ENCODE measurements around the gene SQOR. TPM values are rescaled to one million over a fixed set of nuclear protein-coding genes. Genes with fewer than 3 reads are reported as not detected.

SQOR gene
- total RNA-seq, 4 donors from 2014 or later: 39.3 to 56.0 (median 52.7) TPM

- intact Hi-C loops (cut with DNase I; ENCODE audit: low total_unique reads): no loop called here
- TF ChIP-seq POLR2A (IDR thresholded peaks at IDR 0.05) (no peak), CTCF (IDR thresholded peaks at IDR 0.05) (no peak)
- DNase-seq (ENCODE audit: low spot score in 2 of 2): no peak
- 78 to 86% methylated on average over 8 of the region's 8 CpGs for WGBS, 2 donors
- H3K4me3 ChIP-seq (ENCODE audit: low read depth, poor library complexity, severe bottlenecking): no peak overlapping the region
Observed at GRCh38 chr15:45657764-45658545, 23.1 kb downstream of the SQOR start.

- TF ChIP-seq POLR2A (IDR thresholded peaks at IDR 0.05) (no peak), CTCF (IDR thresholded peaks at IDR 0.05) (no peak)
- peak in 1 of 2 donors; percentile 45 for DNase-seq (ENCODE audit: low spot score in 2 of 2)
- WGBS, 2 donors: 37 to 50% methylated on average over 5 of the region's 5 CpGs
- intact Hi-C loops (cut with DNase I; ENCODE audit: low total_unique reads): no loop called here
- no peak overlapping the region for H3K4me3 ChIP-seq (ENCODE audit: low read depth, poor library complexity, severe bottlenecking)
Observed at GRCh38 chr15:45660231-45660979, 25.6 kb downstream of the SQOR start.

GRCh38 chr15:45662375-45662774 is 27.5 kb downstream of the SQOR start:
- no peak overlapping the region for H3K4me3 ChIP-seq (ENCODE audit: low read depth, poor library complexity, severe bottlenecking)
- DNase-seq (ENCODE audit: low spot score in 2 of 2): no peak
- intact Hi-C loops (cut with DNase I; ENCODE audit: low total_unique reads): no loop called here
- TF ChIP-seq CTCF (IDR thresholded peaks at IDR 0.05): no peak
- TF ChIP-seq POLR2A (IDR thresholded peaks at IDR 0.05): no peak
- WGBS, 2 donors: 87 to 97% methylated on average over 5 to 6 of the region's 6 CpGs

- no peak for DNase-seq (ENCODE audit: low spot score in 2 of 2)
- 61 to 77% methylated on average over 5 of the region's 5 CpGs for WGBS, 2 donors
Observed at GRCh38 chr15:45664451-45664850, 29.6 kb downstream of the SQOR start.

GRCh38 chr15:45665261-45665660 is 30.4 kb downstream of the SQOR start:
- intact Hi-C loops (cut with DNase I; ENCODE audit: low total_unique reads): no loop called here
- DNase-seq (ENCODE audit: low spot score in 2 of 2): no peak
- 24 to 38% methylated on average over 1 of the region's 1 CpG for WGBS, 2 donors
- no peak for TF ChIP-seq POLR2A (IDR thresholded peaks at IDR 0.05)
- TF ChIP-seq CTCF (IDR thresholded peaks at IDR 0.05): no peak
- no peak overlapping the region for H3K4me3 ChIP-seq (ENCODE audit: low read depth, poor library complexity, severe bottlenecking)

More at GRCh38 chr15:45664451-45664850, 29.6 kb downstream of the SQOR start:
- no peak overlapping the region for H3K4me3 ChIP-seq (ENCODE audit: low read depth, poor library complexity, severe bottlenecking)
- intact Hi-C loops (cut with DNase I; ENCODE audit: low total_unique reads): no loop called here
- TF ChIP-seq POLR2A (IDR thresholded peaks at IDR 0.05): no peak
- no peak for TF ChIP-seq CTCF (IDR thresholded peaks at IDR 0.05)
